Adrenal gland (tissue), 5 donors: ENCODE measurements around the gene AHDC1.

Source experiments
- POLR2A ChIP-seq, 2 donors: fragments of 450-650 bp; IDR thresholded peaks; one replicate each; pipeline ENCODE4 v1.6.1; 2017; ENCODE audit warnings: antibody characterized with exemption in 2 of 2, mild to moderate bottlenecking in 2 of 2, moderate library complexity in 1 of 2
- TF ChIP-seq, protein P1 (sequence below), 6 experiments: fragments of 450-650 bp in 4 of 6; fragments of 200-600 bp in 2 of 6; sonication (generic) in 1 of 6; IDR thresholded peaks; 1 replicate in 5 of 6; 2 replicates in 1 of 6; pipeline versions ENCODE4 v1.5.1 to v1.8.0; 2016 to 2021; ENCODE audit warnings: antibody characterized with exemption in 6 of 6, mild to moderate bottlenecking in 2 of 6, moderate library complexity in 1 of 6
- donor health status: DM: no; HTN: no; CAD: no.

DNA sequence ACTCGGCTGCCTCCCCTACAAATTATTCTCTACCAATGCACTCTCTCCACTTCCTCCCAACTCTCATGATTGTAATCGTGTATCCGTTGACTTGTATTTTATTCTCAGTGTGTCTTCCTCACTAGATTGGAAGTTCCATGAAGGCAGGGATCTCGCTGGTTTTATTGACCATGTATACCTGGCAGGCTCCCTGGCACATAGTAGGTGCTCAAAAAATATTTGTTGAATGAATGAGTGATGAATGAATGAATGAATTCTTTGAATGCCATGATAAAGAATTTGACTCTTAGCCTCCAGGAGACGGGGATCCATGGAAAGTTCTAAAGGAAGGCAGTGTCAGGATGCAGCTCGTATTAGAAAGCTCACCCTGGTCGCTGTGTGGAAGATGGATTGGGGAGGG, 85.1 kb downstream of the AHDC1 start:
- TF ChIP-seq POLR2A (IDR thresholded peaks at IDR 0.05) = no peak
- TF ChIP-seq, protein P1, sequence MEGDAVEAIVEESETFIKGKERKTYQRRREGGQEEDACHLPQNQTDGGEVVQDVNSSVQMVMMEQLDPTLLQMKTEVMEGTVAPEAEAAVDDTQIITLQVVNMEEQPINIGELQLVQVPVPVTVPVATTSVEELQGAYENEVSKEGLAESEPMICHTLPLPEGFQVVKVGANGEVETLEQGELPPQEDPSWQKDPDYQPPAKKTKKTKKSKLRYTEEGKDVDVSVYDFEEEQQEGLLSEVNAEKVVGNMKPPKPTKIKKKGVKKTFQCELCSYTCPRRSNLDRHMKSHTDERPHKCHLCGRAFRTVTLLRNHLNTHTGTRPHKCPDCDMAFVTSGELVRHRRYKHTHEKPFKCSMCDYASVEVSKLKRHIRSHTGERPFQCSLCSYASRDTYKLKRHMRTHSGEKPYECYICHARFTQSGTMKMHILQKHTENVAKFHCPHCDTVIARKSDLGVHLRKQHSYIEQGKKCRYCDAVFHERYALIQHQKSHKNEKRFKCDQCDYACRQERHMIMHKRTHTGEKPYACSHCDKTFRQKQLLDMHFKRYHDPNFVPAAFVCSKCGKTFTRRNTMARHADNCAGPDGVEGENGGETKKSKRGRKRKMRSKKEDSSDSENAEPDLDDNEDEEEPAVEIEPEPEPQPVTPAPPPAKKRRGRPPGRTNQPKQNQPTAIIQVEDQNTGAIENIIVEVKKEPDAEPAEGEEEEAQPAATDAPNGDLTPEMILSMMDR (IDR thresholded peaks at IDR 0.05) = no peak
